T47D (cell line): Measurements from ENCODE around the gene ZNF672.
A peak's percentile ranks its signal among the peaks of the same experiment; 100 is the strongest.

ENCODE experiments used
- DNase-seq, 2 experiments: peaks; one replicate each; pipeline versions ENCODE4 v3.0.0 to v3.0.0-alpha.2; 2011 to 2012; ENCODE audit warnings: low read depth in 1 of 2, low spot score in 1 of 2
- JUND ChIP-seq: IDR thresholded peaks from 2 replicates; pipeline ENCODE4 v1.6.1; 2012; ENCODE audit warnings: low read depth
- in situ Hi-C: cut with HindIII; loops from 2 replicates; pipeline ENCODE4 v1.10.0; 2016; ENCODE audit warnings: low sequenced_read_pairs, low pct_unique_long_range_greater_than_20kb

Gene ZNF672

DNA sequence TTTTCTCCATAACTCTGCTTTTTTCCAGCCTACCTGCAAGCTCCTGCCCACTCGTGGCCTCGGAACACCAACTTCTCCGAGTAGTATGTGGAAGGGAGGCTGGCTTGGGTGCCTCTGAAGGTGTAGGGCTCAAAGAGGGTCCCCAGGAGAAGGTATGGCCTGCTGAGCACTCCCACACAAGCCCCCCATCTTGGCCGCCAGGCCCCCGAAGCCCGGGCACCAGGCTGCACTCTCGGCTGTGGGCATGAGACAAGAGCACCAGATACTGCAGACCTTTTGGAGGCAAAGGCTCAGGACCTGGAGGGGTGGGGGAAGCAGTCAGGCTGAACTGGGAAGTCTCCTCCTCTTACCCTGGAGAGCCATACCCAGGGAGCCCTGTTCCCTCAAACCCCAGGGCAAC lies 19.2 kb downstream of the ZNF672 start:
- TF ChIP-seq JUND: no peak
- DNase-seq: no peak

DNA sequence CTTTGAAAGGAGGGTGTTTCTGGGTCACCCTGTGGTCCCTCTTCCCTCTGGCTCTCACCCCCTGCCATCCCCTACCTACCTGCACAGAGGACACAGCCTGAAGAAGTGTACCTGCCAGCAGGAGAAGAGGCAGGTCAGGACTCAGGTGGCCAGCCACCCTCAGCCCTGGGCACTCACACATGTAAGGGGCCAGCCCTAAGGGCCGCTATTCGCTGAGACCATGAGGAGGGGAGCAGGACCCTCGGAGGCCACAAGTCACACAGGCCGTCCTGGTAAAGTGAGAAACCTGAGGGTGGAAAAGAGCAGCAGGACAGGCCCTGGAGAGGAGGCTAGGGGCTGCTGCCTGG lies 19.7 kb downstream of the ZNF672 start:
- DNase-seq: no peak
- TF ChIP-seq JUND: no peak
- in situ Hi-C loops: no loop called here

More for the DNA sequence above, 19.2 kb downstream of the ZNF672 start:
- in situ Hi-C loops: no loop called here

DNA sequence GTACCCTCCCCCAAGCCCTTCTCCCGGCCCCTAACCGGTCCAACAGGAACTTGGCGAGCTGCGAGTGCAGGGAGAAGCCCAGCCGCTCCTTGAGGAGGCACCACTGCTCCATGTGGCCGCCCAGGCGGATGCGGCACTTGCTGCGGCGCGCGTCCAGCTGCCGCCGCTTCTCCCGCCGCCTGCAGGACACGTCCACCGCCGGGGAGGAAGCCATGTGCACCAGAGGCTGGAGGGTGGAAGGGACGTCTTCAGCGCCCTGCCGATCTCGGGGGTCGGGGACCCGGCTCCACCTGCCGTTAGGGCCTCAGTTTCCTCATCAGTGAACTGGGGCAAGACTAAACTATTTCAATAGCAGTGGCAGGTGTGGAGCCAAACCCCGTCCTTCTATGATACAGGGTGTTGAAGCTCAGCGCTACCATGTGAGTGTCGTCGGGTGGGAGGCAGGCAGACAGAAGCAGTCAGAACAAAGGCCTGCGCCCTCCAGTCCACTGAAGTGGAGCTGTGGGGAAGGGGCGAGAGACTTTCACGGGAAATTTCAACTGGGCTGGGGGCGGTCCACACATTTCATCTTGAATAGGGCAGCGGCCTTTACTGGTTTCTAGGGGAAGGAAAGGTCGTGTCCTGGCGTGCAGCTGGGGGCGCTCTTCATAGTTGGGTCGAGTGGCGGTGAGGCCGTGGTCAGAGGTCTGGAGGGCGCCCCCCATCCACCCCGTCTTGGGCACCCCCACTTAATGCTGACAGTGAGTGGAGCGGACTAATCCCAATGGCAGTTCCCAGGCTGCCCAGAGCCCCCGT lies 20.3 kb downstream of the ZNF672 start:
- in situ Hi-C loops: no loop called here
- no peak for TF ChIP-seq JUND
- peak; percentile 66 to 90 for DNase-seq

DNA sequence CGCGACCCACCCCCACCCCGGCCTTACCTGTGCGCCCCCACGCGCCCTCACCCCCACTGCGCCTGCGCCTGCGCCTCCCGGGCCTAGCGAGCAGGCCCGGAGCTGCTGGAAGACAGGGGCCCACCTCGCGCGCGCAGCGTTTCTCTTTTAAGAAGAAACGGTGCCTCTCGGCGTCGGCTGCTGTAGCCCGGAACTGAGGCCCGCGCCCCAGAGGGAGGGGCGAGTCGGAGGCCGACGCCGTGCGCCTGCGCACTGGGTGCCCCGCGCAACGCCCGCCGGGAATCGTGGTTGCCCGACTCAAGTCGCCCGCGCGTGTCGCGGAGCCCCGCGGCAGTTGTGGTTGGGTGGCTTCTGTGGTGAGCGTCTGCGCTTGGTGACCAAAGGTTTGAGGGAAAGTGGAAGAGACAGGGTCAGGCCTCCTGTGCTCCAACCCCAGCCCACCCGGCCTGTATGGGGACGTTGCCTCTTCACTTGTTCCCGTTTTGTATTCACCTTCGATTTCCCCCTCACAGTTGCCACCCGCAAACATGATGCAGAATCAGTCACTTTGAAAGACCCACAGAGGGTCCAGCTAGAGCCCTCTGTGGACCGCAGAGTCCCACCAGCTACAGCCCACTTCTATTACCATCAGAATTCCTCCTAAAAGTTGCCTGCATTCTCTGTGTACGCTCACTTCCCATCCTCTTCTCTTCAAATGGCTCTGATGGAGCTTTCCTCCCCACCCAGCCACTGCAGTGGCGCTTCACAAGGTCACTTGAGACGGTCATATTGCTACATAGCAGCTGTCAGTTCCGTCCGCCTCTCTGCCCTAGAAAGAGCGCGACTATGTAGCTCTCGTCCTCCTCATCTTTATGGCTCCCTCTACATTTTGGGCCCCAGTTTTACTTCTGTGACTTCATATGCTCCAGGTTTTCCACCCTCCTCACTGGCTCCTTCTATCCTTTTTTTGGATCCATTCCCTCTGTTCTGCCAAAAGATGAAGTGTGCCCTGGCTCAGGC lies 21.2 kb downstream of the ZNF672 start, which contains the start of gene ZNF692:
ZNF692 (minus strand) TSS at position 195 of the 999 bp plus-strand sequence. CDS start 776 bp downstream, outside the sequence.
- in situ Hi-C loops: no loop called here
- TF ChIP-seq JUND: no peak

DNA sequence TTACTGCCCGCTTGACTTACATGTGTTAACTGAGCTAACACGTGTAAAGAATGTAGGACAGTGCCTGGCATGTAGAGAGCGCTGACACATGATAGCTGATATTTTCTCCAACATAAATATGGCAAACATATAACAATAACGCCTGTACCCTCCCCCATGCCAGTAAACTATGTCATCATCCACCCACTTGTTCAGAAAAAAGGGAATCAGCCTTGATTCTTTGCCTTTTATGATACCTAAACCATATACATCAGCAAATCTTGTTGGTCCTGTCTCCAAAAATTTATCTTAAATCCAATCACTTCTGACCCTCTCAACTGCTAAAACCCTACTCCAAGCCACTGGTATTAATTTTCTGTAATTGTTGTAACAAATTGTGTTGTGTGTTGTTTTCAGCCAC lies 22.0 kb downstream of the ZNF672 start:
- DNase-seq: no peak
- in situ Hi-C loops: no loop called here
- TF ChIP-seq JUND: no peak

More for the DNA sequence above, 21.2 kb downstream of the ZNF672 start, which contains the start of gene ZNF692:
- DNase-seq: peak; percentile 93 to 98

DNA sequence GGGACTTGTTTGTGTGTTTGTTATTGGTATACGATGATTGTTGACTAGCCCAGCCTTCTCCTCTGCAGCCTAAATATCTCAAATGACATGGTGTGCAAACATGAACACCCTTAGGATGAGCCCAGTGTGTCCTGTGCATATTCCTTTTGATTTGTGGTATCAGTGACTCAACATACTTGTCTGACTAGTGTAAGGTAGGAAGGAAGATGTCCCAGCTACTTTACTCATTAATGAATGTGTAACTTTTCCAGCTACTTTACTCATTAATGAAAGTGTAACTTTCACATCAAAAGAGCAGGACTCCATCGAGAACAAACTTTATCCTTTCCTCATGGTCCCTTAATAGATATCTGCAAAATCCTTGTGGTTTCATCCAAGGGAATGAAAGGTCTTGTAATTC lies 23.6 kb downstream of the ZNF672 start:
- no peak for TF ChIP-seq JUND
- no peak for DNase-seq
- in situ Hi-C loops: no loop called here

DNA sequence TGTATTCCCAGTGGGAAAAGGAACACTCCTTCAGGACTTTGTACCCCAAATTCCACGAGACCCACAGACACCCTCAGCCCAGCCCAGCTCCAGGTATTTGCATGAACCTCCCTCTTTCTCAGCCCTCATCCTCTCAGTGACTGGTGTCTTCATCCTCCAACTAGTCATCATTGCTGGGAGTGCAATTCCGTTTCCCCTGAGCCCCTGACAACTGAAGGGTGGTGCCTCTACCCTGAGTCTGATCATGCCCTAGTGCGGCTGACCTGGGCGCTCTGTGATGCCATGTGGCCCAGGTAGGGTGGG lies 24.6 kb downstream of the ZNF672 start:
- TF ChIP-seq JUND: no peak
- in situ Hi-C loops: no loop called here
- DNase-seq: no peak

DNA sequence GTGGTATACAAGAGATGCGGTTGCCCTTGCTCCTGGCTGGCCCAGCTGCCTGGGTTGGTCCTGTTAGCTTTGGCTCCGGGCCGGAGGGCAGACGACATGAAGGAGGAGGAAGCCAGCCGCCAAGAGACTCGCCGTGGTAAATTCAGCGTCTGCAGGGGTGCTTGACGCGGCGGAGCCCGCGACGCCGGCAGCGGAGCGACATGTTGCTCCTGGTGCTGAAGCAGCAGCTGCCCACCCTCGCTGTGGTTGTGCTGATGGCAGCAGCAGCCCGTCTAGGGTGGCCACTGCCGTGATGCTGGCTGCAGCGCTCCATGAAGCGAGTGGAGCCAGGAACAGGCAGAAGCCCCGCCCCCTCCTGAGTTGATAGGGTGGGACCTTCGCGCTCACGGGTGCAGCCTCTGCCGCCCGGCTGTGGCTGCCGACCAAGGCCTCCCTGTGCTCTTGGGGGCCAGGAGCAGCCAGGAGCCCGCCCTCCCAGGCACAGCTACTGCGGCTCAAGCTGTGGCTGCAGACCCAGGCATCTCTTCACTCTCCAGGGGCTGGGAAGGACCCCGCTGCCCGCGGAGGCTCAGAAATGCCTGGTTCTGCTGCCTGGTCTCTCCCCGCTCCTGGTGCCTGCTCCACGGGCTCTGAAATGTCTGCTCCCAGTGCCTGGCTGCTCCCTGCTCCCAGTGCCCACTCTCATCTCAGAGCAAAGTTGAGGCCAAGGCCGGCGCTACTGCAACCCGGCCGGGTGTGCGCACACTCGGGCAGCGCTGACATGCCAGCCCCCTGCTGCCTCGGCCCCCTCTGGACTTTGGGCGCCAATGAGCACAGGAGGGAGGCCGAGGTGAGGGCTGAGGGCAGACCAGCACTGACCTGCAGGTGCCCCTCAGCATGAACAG lies 25.2 kb downstream of the ZNF672 start:
- peak; percentile 61 to 63 for DNase-seq
- in situ Hi-C loops: no loop called here
- TF ChIP-seq JUND: no peak

DNA sequence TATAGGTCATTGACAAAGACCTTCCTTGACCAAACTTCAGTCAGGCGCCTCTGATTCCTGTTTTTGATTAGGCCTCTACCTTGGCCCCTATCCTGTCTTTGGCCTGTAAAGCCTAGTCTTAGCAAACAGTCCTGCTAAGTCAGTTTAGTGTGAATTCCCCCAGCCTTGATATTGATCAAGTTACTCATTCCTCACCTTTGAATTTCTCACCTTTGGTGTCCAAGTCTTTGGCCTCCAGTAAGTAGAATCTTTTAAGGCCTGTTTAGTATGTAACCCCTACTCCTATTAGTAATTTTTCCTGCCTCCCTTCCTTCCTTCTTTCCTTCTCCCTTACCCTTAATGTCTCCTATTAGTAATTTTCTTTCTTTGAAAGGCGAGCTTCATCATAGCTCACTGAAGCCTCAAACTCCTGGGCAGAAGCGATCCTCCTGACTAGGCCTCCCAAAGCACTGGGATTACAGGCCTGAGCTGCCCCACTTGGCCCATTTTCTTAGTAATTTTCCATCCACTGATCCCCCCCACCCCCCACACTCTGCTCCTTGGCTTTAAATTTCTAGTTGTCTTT lies 33.9 kb downstream of the ZNF672 start:
- no peak for DNase-seq
- TF ChIP-seq JUND: no peak
- in situ Hi-C loops: no loop called here

DNA sequence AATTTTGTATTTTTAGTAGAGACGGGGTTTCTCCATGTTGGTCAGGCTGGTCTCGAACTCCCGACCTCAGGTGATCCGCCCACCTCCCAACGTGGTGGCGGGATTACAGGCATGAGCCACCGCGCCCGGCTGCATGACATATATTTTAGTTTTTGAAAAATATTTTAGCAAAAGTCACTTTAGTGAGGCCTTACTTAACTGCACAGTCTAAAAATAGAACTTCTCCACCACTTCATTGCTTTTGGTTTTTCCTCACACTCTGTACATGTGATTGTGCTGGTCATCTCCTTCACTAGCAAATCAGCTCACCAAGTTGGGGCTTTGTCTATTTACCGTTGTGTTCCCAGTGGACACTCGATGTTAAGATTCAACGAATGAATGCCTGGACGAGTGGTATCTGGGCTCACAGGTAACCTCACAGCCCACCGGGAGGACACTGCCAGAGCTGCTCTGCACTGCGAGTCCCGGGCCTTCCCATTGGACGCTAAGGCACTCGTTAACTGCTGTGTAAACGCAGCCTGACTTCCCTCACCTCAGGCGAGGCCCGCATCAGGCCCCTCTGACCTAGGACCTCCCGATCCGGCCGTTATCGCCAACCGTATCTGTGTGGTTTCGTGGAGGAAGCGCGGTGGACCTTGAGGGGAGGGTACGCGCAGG lies 34.9 kb downstream of the ZNF672 start:
- no peak for TF ChIP-seq JUND
- in situ Hi-C loops: no loop called here
- DNase-seq: peak in 1 of 2 experiments; percentile 57

DNA sequence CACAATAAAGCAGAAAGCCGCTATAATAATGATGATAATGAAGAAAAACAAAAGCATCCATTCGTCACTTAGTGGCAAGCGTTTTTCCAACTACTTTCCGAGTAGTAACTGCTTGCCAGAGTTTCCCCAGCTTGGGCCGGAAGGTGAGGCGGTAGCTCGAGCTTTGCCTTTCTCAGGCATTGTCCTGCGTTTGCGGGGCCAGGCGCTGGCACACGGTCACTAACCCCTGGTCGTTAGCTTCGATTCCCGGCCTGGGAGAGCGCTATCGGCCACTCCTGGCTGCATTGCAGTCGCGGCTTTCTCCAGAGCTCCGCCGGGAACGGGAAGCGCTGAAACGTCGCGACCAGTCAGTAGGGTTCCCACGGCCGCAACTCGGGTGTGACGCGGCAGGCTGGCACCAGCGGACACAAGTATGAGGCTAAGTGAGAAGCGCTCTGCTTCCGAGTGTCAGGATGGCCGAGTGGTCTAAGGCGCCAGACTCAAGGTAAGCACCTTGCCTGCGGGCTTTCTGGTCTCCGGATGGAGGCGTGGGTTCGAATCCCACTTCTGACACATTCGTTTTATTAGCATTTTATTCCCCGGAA lies 35.5 kb downstream of the ZNF672 start:
- in situ Hi-C loops: no loop called here
- DNase-seq: peak in 1 of 2 experiments; percentile 96
- TF ChIP-seq JUND: no peak
